ENCODE data around the gene SLC38A10. TPM values are rescaled to one million over a fixed set of nuclear protein-coding genes. Genes with fewer than 3 reads are reported as not detected.

SLC38A10 gene
- polyA plus RNA-seq, 2 donors: 22.9 to 40.5 TPM

GRCh38 chr17:81238815-81239713, 56.0 kb downstream of the SLC38A10 start, which contains the start of the genes NDUFAF8 and TEPSIN:
Gene NDUFAF8 (plus strand): TSS chr17:81239318. CDS start chr17:81239364, 46 bp downstream.
Gene TEPSIN (minus strand): TSS chr17:81239055. CDS start chr17:81239033, 22 bp downstream.
- 0% methylated on average over 96 to 100 of the region's 100 CpGs for WGBS, 2 donors
- Histone ChIP-seq H3K36me3 (ENCODE audit: control insufficient read depth in 2 of 2, insufficient read depth in 2 of 2, low read length in 1 of 2) (peaks cover 0 to 9% of the 10 kb centered on the region in 2 donors), H3K27me3 (ENCODE audit: control insufficient read depth in 1 of 2, insufficient read depth in 2 of 2, low read length in 2 of 2) (no peaks in the 10 kb centered on the region), H3K9me3 (ENCODE audit: control insufficient read depth in 2 of 2, insufficient read depth in 1 of 2, low read depth in 1 of 2, low read length in 1 of 2) (no peaks in the 10 kb centered on the region), H3K27ac (ENCODE audit: low read depth in 2 of 2, low read length in 1 of 2) (peak within 1 kb of the TSS; percentile 68 to 72), H3K4me1 (ENCODE audit: control insufficient read depth in 2 of 2, insufficient read depth in 2 of 2, low read length in 1 of 2) (peaks cover 5 to 21% of the 10 kb centered on the region in 2 donors), H3K4me3 (ENCODE audit: low read depth in 1 of 2, low read length in 2 of 2) (peak within 1 kb of the TSS; percentile 82 to 96)

GRCh38 chr17:81238490-81238814, 56.7 kb downstream of the SLC38A10 start:
- H3K4me1 ChIP-seq (ENCODE audit: control insufficient read depth in 2 of 2, insufficient read depth in 2 of 2, low read length in 1 of 2): peaks cover 5 to 21% of the 10 kb centered on the region in 2 donors
- no peaks in the 10 kb centered on the region for H3K27me3 ChIP-seq (ENCODE audit: control insufficient read depth in 1 of 2, insufficient read depth in 2 of 2, low read length in 2 of 2)
- H3K9me3 ChIP-seq (ENCODE audit: control insufficient read depth in 2 of 2, insufficient read depth in 1 of 2, low read depth in 1 of 2, low read length in 1 of 2): no peaks in the 10 kb centered on the region
- peaks cover 0 to 15% of the 10 kb centered on the region in 2 donors for H3K36me3 ChIP-seq (ENCODE audit: control insufficient read depth in 2 of 2, insufficient read depth in 2 of 2, low read length in 1 of 2)
- 0 to 1% methylated on average over 26 of the region's 26 CpGs for WGBS, 2 donors
- H3K4me3 ChIP-seq (ENCODE audit: low read depth in 1 of 2, low read length in 2 of 2): peak overlapping the region; percentile 82 to 96
- no peak overlapping the region for H3K27ac ChIP-seq (ENCODE audit: low read depth in 2 of 2, low read length in 1 of 2)

- Histone ChIP-seq H3K36me3 (ENCODE audit: control insufficient read depth in 2 of 2, insufficient read depth in 2 of 2, low read length in 1 of 2) (peaks cover 0 to 21% of the 10 kb centered on the region in 2 donors), H3K4me1 (ENCODE audit: control insufficient read depth in 2 of 2, insufficient read depth in 2 of 2, low read length in 1 of 2) (peaks cover 5 to 21% of the 10 kb centered on the region in 2 donors), H3K27me3 (ENCODE audit: control insufficient read depth in 1 of 2, insufficient read depth in 2 of 2, low read length in 2 of 2) (no peaks in the 10 kb centered on the region), H3K9me3 (ENCODE audit: control insufficient read depth in 2 of 2, insufficient read depth in 1 of 2, low read depth in 1 of 2, low read length in 1 of 2) (no peaks in the 10 kb centered on the region), H3K27ac (ENCODE audit: low read depth in 2 of 2, low read length in 1 of 2) (no peak overlapping the region), H3K4me3 (ENCODE audit: low read depth in 1 of 2, low read length in 2 of 2) (peak overlapping the region; percentile 82 to 96)
- 46 to 49% methylated on average over 36 of the region's 36 CpGs for WGBS, 2 donors
Observed at GRCh38 chr17:81237591-81238489, 57.3 kb downstream of the SLC38A10 start.

GRCh38 chr17:81236784-81237183, 58.3 kb downstream of the SLC38A10 start:
- WGBS, 2 donors: 92 to 93% methylated on average over 21 of the region's 21 CpGs

GRCh38 chr17:81235822-81236740, 59.0 kb downstream of the SLC38A10 start:
- H3K36me3 ChIP-seq (ENCODE audit: control insufficient read depth in 2 of 2, insufficient read depth in 2 of 2, low read length in 1 of 2): peaks cover 0 to 29% of the 10 kb centered on the region in 2 donors

More at GRCh38 chr17:81236784-81237183, 58.3 kb downstream of the SLC38A10 start:
- no peak overlapping the region for H3K4me3 ChIP-seq (ENCODE audit: low read depth in 1 of 2, low read length in 2 of 2)
- peaks cover 5 to 21% of the 10 kb centered on the region in 2 donors for H3K4me1 ChIP-seq (ENCODE audit: control insufficient read depth in 2 of 2, insufficient read depth in 2 of 2, low read length in 1 of 2)
- no peaks in the 10 kb centered on the region for H3K27me3 ChIP-seq (ENCODE audit: control insufficient read depth in 1 of 2, insufficient read depth in 2 of 2, low read length in 2 of 2)
- no peaks in the 10 kb centered on the region for H3K9me3 ChIP-seq (ENCODE audit: control insufficient read depth in 2 of 2, insufficient read depth in 1 of 2, low read depth in 1 of 2, low read length in 1 of 2)
- H3K36me3 ChIP-seq (ENCODE audit: control insufficient read depth in 2 of 2, insufficient read depth in 2 of 2, low read length in 1 of 2): peaks cover 0 to 25% of the 10 kb centered on the region in 2 donors
- H3K27ac ChIP-seq (ENCODE audit: low read depth in 2 of 2, low read length in 1 of 2): no peak overlapping the region

GRCh38 chr17:81234940-81235821, 59.9 kb downstream of the SLC38A10 start:
- Histone ChIP-seq H3K4me1 (ENCODE audit: control insufficient read depth in 2 of 2, insufficient read depth in 2 of 2, low read length in 1 of 2) (peaks cover 4 to 19% of the 10 kb centered on the region in 2 donors), H3K9me3 (ENCODE audit: control insufficient read depth in 2 of 2, insufficient read depth in 1 of 2, low read depth in 1 of 2, low read length in 1 of 2) (no peaks in the 10 kb centered on the region), H3K36me3 (ENCODE audit: control insufficient read depth in 2 of 2, insufficient read depth in 2 of 2, low read length in 1 of 2) (peaks cover 0 to 36% of the 10 kb centered on the region in 2 donors), H3K27ac (ENCODE audit: low read depth in 2 of 2, low read length in 1 of 2) (no peak overlapping the region), H3K4me3 (ENCODE audit: low read depth in 1 of 2, low read length in 2 of 2) (no peak overlapping the region), H3K27me3 (ENCODE audit: control insufficient read depth in 1 of 2, insufficient read depth in 2 of 2, low read length in 2 of 2) (no peaks in the 10 kb centered on the region)
- WGBS, 2 donors: 82 to 85% methylated on average over 26 of the region's 26 CpGs

More at GRCh38 chr17:81235822-81236740, 59.0 kb downstream of the SLC38A10 start:
- H3K27ac ChIP-seq (ENCODE audit: low read depth in 2 of 2, low read length in 1 of 2): no peak overlapping the region
- 92 to 96% methylated on average over 32 of the region's 32 CpGs for WGBS, 2 donors
- no peak overlapping the region for H3K4me3 ChIP-seq (ENCODE audit: low read depth in 1 of 2, low read length in 2 of 2)
- H3K9me3 ChIP-seq (ENCODE audit: control insufficient read depth in 2 of 2, insufficient read depth in 1 of 2, low read depth in 1 of 2, low read length in 1 of 2): no peaks in the 10 kb centered on the region
- peaks cover 5 to 21% of the 10 kb centered on the region in 2 donors for H3K4me1 ChIP-seq (ENCODE audit: control insufficient read depth in 2 of 2, insufficient read depth in 2 of 2, low read length in 1 of 2)
- no peaks in the 10 kb centered on the region for H3K27me3 ChIP-seq (ENCODE audit: control insufficient read depth in 1 of 2, insufficient read depth in 2 of 2, low read length in 2 of 2)

- no peak overlapping the region for H3K27ac ChIP-seq (ENCODE audit: low read depth in 2 of 2, low read length in 1 of 2)
- peaks cover 0 to 42% of the 10 kb centered on the region in 2 donors for H3K36me3 ChIP-seq (ENCODE audit: control insufficient read depth in 2 of 2, insufficient read depth in 2 of 2, low read length in 1 of 2)
- 88 to 91% methylated on average over 13 of the region's 13 CpGs for WGBS, 2 donors
Observed at GRCh38 chr17:81234506-81234855, 60.6 kb downstream of the SLC38A10 start.

GRCh38 chr17:81233811-81234505, 61.1 kb downstream of the SLC38A10 start:
- Histone ChIP-seq H3K36me3 (ENCODE audit: control insufficient read depth in 2 of 2, insufficient read depth in 2 of 2, low read length in 1 of 2) (peaks cover 3 to 47% of the 10 kb centered on the region in 2 donors), H3K9me3 (ENCODE audit: control insufficient read depth in 2 of 2, insufficient read depth in 1 of 2, low read depth in 1 of 2, low read length in 1 of 2) (no peaks in the 10 kb centered on the region), H3K27ac (ENCODE audit: low read depth in 2 of 2, low read length in 1 of 2) (no peak overlapping the region), H3K4me1 (ENCODE audit: control insufficient read depth in 2 of 2, insufficient read depth in 2 of 2, low read length in 1 of 2) (peaks cover 0 to 14% of the 10 kb centered on the region in 2 donors), H3K27me3 (ENCODE audit: control insufficient read depth in 1 of 2, insufficient read depth in 2 of 2, low read length in 2 of 2) (no peaks in the 10 kb centered on the region), H3K4me3 (ENCODE audit: low read depth in 1 of 2, low read length in 2 of 2) (no peak overlapping the region)
- 87 to 89% methylated on average over 21 of the region's 21 CpGs for WGBS, 2 donors

More at GRCh38 chr17:81234506-81234855, 60.6 kb downstream of the SLC38A10 start:
- Histone ChIP-seq H3K27me3 (ENCODE audit: control insufficient read depth in 1 of 2, insufficient read depth in 2 of 2, low read length in 2 of 2) (no peaks in the 10 kb centered on the region), H3K9me3 (ENCODE audit: control insufficient read depth in 2 of 2, insufficient read depth in 1 of 2, low read depth in 1 of 2, low read length in 1 of 2) (no peaks in the 10 kb centered on the region), H3K4me3 (ENCODE audit: low read depth in 1 of 2, low read length in 2 of 2) (no peak overlapping the region), H3K4me1 (ENCODE audit: control insufficient read depth in 2 of 2, insufficient read depth in 2 of 2, low read length in 1 of 2) (peaks cover 0 to 14% of the 10 kb centered on the region in 2 donors)

Data from esophagus (tissue), 2 donors.